KG1 (cell line): Measurements from ENCODE around the gene AQP5.

Experiments
- DNase-seq: peaks from one replicate; lab custom pipeline; 2025; lab: John Stamatoyannopoulos, UW

Gene AQP5

GRCh38 chr12:49950273-49951251 is 11.1 kb upstream of the AQP5 start, which contains the start of gene AQP2:
Gene AQP2 (plus strand): TSS chr12:49950737. CDS start chr12:49950831, 94 bp downstream.
- no peak for DNase-seq

- no peak for DNase-seq
These were observed 10.0 kb upstream of the AQP5 start for GRCh38 chr12:49951411-49952240.

- DNase-seq, result no peak
These were observed 9.1 kb upstream of the AQP5 start for GRCh38 chr12:49952391-49953055.

GRCh38 chr12:49953151-49953550 is 8.5 kb upstream of the AQP5 start:
- DNase-seq, result no peak

- DNase-seq, result no peak
These were observed 7.5 kb upstream of the AQP5 start for GRCh38 chr12:49953961-49954846.

GRCh38 chr12:49954863-49955830 is 6.5 kb upstream of the AQP5 start:
- no peak for DNase-seq

- DNase-seq, result no peak
These were observed 5.6 kb upstream of the AQP5 start for GRCh38 chr12:49955899-49956662.

- DNase-seq, result no peak
These were observed 4.8 kb upstream of the AQP5 start for GRCh38 chr12:49956663-49957569.

- DNase-seq, result no peak
These were observed 4.1 kb upstream of the AQP5 start for GRCh38 chr12:49957570-49957967.

GRCh38 chr12:49959685-49960473 is 1.8 kb upstream of the AQP5 start:
- no peak for DNase-seq

- DNase-seq, result no peak
These were observed 1.1 kb upstream of the AQP5 start for GRCh38 chr12:49960474-49961110.

- DNase-seq, result no peak
These were observed 507 bp downstream of the AQP5 start for GRCh38 chr12:49961993-49962764.

GRCh38 chr12:49962861-49963765 is 1.4 kb downstream of the AQP5 start:
- no peak for DNase-seq

- no peak for DNase-seq
These were observed 2.5 kb downstream of the AQP5 start for GRCh38 chr12:49963976-49964815.
